Measurements from ENCODE around the gene ICAM2.
A peak's percentile ranks its signal among the peaks of the same experiment; 100 is the strongest.
"Not testable (repeated sequence)": the region's sequence is repeated elsewhere in the genome, so short reads cannot be mapped to it uniquely, and the experiment has no call there.

Gene ICAM2

GRCh38 chr17:64042700-64043485, 22.5 kb upstream of the ICAM2 start:
- DNase-seq = no peak

GRCh38 chr17:64041912-64042311, 21.5 kb upstream of the ICAM2 start:
- DNase-seq = no peak

- DNase-seq = no peak
Observed at GRCh38 chr17:64040206-64040605, 19.8 kb upstream of the ICAM2 start.

GRCh38 chr17:64039106-64039400, 18.6 kb upstream of the ICAM2 start:
- no peak for DNase-seq

- DNase-seq = no peak
Observed at GRCh38 chr17:64038331-64039105, 18.1 kb upstream of the ICAM2 start.

GRCh38 chr17:64037802-64038201, 17.4 kb upstream of the ICAM2 start:
- DNase-seq = no peak

GRCh38 chr17:64037180-64037579, 16.7 kb upstream of the ICAM2 start:
- no peak for DNase-seq

GRCh38 chr17:64036198-64036922, 15.9 kb upstream of the ICAM2 start:
- no peak for DNase-seq

- no peak for DNase-seq
Observed at GRCh38 chr17:64032081-64032480, 11.6 kb upstream of the ICAM2 start.

GRCh38 chr17:64028874-64029464, 8.5 kb upstream of the ICAM2 start:
- peak; percentile 68 for DNase-seq

- peak; percentile 91 for DNase-seq
Observed at GRCh38 chr17:64025732-64026294, 5.4 kb upstream of the ICAM2 start.

GRCh38 chr17:64024781-64025731, 4.6 kb upstream of the ICAM2 start:
- DNase-seq = peak; percentile 76

GRCh38 chr17:64024215-64024654, 3.8 kb upstream of the ICAM2 start:
- no peak for DNase-seq

GRCh38 chr17:64022611-64023063, 2.2 kb upstream of the ICAM2 start:
- DNase-seq = no peak

GRCh38 chr17:64019551-64019961, 877 bp downstream of the ICAM2 start:
- not testable (repeated sequence) for DNase-seq

- DNase-seq = no peak
Observed at GRCh38 chr17:64017381-64017980, 3.0 kb downstream of the ICAM2 start.

- DNase-seq = no peak
Observed at GRCh38 chr17:64016974-64017373, 3.5 kb downstream of the ICAM2 start.

GRCh38 chr17:64016231-64016784, 4.1 kb downstream of the ICAM2 start:
- no peak for DNase-seq

GRCh38 chr17:64015447-64015846, 5.0 kb downstream of the ICAM2 start:
- DNase-seq = no peak

- no peak for DNase-seq
Observed at GRCh38 chr17:64009571-64010402, 10.6 kb downstream of the ICAM2 start.

Measured in activated T-cell treated with anti-CD3 and anti-CD28 coated beads, Interleukin-2, amount 50 U/mL, for 1 hour (primary cell).